ENCODE results near the gene PLD3.

Gene PLD3

DNA sequence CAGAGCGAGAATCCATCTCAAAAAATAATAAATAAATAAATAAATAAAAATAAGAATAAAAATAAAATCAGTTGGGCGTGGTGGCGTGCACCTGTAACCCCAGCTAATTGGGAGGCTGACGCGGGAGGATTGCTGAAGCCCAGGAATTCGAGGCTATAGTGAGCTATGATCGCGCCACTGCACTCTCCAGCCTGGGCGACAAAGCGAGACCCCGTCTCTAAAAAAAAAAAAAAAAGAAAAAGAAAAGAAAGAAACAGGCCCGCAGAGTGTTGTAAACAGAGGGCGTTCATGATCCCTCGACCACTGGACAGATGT lies 71.9 kb downstream of the PLD3 start:
- Histone ChIP-seq H3K36me3 (replicated peaks) (peaks cover 13% of the 10 kb centered on the region), H3K27ac (no peak overlapping the region), H3K4me3 (ENCODE audit: low read depth, low read length) (peak overlapping the region; percentile 63), H3K27me3 (replicated peaks) (no peaks in the 10 kb centered on the region)
- TF ChIP-seq, protein P1, sequence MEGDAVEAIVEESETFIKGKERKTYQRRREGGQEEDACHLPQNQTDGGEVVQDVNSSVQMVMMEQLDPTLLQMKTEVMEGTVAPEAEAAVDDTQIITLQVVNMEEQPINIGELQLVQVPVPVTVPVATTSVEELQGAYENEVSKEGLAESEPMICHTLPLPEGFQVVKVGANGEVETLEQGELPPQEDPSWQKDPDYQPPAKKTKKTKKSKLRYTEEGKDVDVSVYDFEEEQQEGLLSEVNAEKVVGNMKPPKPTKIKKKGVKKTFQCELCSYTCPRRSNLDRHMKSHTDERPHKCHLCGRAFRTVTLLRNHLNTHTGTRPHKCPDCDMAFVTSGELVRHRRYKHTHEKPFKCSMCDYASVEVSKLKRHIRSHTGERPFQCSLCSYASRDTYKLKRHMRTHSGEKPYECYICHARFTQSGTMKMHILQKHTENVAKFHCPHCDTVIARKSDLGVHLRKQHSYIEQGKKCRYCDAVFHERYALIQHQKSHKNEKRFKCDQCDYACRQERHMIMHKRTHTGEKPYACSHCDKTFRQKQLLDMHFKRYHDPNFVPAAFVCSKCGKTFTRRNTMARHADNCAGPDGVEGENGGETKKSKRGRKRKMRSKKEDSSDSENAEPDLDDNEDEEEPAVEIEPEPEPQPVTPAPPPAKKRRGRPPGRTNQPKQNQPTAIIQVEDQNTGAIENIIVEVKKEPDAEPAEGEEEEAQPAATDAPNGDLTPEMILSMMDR (IDR thresholded peaks at IDR 0.05; ENCODE audit: low read depth, low read length, missing control alignments) = no peak
- DNase-seq = no peak
- in situ Hi-C loops (cut with HindIII; ENCODE audit: low pct_ligation_motif_present, low sequenced_read_pairs) = no loop called here

DNA sequence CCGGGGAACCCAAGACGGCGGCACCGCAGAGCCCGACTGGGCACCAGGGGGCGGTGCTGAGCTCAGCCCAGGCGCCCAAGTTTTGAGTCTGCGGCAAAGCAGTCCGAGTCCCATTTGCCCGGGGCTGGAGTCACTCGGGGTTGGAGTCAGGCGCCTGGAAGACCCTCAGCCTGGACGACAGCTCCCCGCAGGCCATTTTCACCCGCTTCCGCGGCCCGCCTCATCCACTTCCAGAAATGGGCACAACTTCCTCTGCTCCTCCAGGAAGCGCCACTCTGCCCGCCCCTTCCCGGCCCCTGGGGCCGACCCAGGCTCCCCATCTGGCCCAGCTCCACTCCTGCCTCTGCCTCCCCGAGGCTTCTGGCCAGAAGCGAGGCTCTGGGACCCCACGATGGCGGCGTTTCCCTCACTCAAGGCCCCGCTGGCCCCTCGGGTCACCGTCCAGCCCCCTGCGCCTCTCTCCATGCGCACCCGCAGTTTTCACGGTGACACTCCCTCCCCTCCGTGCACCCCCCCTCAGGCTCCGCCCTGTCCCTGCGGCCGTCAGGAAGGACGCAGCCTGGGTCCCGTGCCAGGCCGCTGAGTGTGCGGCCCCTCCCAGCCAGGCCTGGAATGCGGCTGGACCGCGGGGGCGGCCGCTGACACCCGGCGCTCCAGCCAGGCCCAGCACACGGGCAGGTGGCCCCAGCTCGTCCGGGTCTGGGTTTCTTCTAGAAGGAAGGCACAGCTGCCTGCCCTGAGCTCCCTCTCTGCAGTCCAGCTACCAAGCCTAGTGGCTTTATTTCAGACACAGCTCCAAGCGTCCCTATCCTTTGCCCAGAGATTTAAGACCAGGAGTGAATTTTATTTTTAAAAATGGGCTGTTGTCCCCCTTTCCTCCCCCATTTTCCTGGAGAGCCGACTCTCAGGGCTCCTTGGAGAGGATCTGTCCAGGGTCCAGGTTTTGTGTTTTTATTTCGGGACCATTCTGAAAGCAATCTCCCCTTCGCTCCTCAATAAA lies 72.6 kb downstream of the PLD3 start:
- in situ Hi-C loops (cut with HindIII; ENCODE audit: low pct_ligation_motif_present, low sequenced_read_pairs) = no loop called here
- Histone ChIP-seq H3K27ac (peak overlapping the region; percentile 85), H3K4me3 (ENCODE audit: low read depth, low read length) (peak overlapping the region; percentile 63), H3K27me3 (replicated peaks) (no peaks in the 10 kb centered on the region), H3K36me3 (replicated peaks) (peaks cover 13% of the 10 kb centered on the region)
- TF ChIP-seq, protein P1 (IDR thresholded peaks at IDR 0.05; ENCODE audit: low read depth, low read length, missing control alignments) = peak; percentile 99
- DNase-seq = peak; percentile 67

DNA sequence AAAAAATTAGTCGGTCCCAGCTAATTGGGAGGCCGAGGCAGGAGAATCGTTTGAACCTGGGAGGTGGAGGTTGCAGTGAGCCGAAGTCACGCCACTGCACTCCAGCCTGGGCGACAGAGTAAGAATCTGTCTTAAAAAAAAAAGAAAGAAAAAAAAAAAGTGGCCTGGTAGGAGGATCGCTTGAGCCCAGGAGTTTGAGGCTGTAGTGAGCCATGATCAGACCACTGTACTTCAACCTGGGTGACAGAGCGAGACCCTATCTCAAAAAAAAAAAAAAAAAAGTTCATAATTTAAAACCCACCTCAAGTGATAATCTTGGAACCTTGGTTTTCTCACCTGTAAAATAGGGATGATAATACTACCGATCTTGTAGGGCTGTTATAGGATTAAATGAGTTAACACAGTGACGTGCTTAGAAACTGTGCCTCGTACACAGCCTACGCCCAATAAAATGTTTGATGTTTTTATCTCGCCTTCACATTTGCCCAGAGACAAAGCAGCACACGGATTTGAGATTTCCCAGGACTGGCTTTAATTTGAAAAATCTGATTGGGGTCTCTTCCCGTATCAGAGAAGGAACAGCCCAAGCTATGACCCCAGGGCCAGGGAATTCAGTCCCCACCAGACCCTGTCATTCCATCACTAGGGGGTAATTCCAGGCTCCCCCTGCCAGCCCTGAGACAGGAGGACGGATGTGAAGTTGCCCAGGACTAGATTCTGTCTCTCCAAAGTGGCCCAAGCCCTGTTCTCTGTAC lies 73.7 kb downstream of the PLD3 start:
- H3K4me3 ChIP-seq (ENCODE audit: low read depth, low read length) = no peak overlapping the region

DNA sequence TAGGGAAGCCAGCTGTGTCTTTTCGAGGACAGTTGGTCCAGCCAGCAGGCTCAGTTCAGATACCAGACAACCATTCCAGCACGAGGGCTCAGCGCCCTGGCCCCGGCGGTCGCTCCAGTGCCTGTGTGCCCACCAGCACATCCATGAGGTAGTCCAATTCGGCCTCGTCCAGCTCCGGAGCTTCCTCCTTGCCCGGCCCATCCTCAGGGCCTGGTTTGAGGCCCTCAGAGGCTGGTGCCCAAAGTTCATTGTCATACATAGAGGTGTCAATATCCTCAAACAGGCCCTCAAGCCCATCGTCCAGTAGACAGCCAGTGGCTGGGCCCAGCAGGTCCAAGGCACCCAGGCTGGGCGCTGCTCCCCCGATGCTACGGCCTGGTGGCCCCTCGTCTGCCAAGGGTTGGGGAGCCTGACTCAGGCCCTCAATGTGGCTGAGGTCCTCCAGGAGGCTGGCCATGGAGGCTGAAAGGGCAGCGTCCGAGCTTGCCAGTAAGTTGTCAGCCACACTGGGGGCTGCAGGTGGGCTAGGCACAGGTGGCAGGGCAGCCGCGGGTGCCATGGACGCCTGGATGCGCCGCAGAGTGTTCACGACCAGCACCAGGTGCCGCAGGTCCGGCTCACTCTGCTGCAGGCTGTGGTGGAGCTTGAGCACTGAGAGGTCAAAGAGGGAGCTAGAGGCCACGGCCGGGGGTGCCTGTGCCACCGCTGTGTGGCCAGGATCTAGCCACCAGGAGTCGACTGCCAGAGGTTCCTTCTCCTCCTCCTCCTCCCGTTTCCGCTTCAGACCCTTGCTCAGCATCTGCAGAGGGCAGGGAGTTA lies 74.5 kb downstream of the PLD3 start:
- H3K36me3 ChIP-seq (replicated peaks) = peaks cover 13% of the 10 kb centered on the region
- H3K4me3 ChIP-seq (ENCODE audit: low read depth, low read length) = no peak overlapping the region
- in situ Hi-C loops (cut with HindIII; ENCODE audit: low pct_ligation_motif_present, low sequenced_read_pairs) = no loop called here
- DNase-seq = no peak
- TF ChIP-seq, protein P1 (IDR thresholded peaks at IDR 0.05; ENCODE audit: low read depth, low read length, missing control alignments) = no peak
- no peak overlapping the region for H3K27ac ChIP-seq
- no peaks in the 10 kb centered on the region for H3K27me3 ChIP-seq (replicated peaks)

More for the DNA sequence above, 73.7 kb downstream of the PLD3 start:
- no peaks in the 10 kb centered on the region for H3K27me3 ChIP-seq (replicated peaks)
- TF ChIP-seq, protein P1 (IDR thresholded peaks at IDR 0.05; ENCODE audit: low read depth, low read length, missing control alignments) = no peak
- in situ Hi-C loops (cut with HindIII; ENCODE audit: low pct_ligation_motif_present, low sequenced_read_pairs) = no loop called here
- no peak for DNase-seq
- peak overlapping the region; percentile 85 for H3K27ac ChIP-seq
- H3K36me3 ChIP-seq (replicated peaks) = peaks cover 13% of the 10 kb centered on the region

DNA sequence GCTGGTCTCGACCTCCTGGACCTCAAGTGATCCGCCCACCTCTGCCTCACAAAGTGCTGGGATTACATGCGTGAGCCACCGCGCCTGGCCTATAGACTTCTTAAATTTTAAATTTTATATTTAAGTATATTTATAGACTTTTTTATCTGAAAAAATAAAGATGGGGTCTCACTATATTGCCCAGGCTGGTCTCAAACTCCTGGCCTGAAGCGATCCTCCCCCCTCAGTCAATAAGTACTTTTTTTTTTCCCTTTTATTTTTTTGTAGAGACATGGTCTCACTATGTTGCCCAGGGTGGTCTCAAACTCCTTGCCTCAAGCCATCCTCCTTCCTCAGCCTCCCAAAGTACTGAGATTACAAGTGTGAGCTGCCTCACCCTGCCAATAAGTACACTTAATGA lies 75.4 kb downstream of the PLD3 start:
- peaks cover 13% of the 10 kb centered on the region for H3K36me3 ChIP-seq (replicated peaks)
- no peaks in the 10 kb centered on the region for H3K27me3 ChIP-seq (replicated peaks)
- TF ChIP-seq, protein P1 (IDR thresholded peaks at IDR 0.05; ENCODE audit: low read depth, low read length, missing control alignments) = no peak
- in situ Hi-C loops (cut with HindIII; ENCODE audit: low pct_ligation_motif_present, low sequenced_read_pairs) = no loop called here
- H3K27ac ChIP-seq = no peak overlapping the region
- H3K4me3 ChIP-seq (ENCODE audit: low read depth, low read length) = peak overlapping the region; percentile 85
- DNase-seq = no peak
